ENCODE data around the gene MIDN. TPM values are rescaled to one million over a fixed set of nuclear protein-coding genes. Genes with fewer than 3 reads are reported as not detected.
A peak's percentile ranks its signal among the peaks of the same experiment; 100 is the strongest.

MIDN gene
- total and polyA plus RNA-seq, 2 experiments from 2014 or later, result 4.0 to 9.4 TPM

GRCh38 chr19:1286487-1287353, 38.3 kb downstream of the MIDN start:
- H3K4me2 ChIP-seq (ENCODE audit: unreplicated experiment), result no peak overlapping the region
- H3K79me2 ChIP-seq (ENCODE audit: insufficient read depth), result no peaks in the 10 kb centered on the region
- WGBS, 2 experiments (ENCODE audit: low coverage in 1 of 2, low lambda C conversion rate in 2 of 2, missing lambda C conversion rate in 2 of 2), result 12 to 16% methylated on average over 29 to 37 of the region's 38 CpGs
- H3K9ac ChIP-seq, result no peak overlapping the region
- H3K9me3 ChIP-seq (ENCODE audit: low read depth), result no peaks in the 10 kb centered on the region
- H3F3A ChIP-seq (ENCODE audit: insufficient read depth), result no peaks in the 10 kb centered on the region
- no peak for DNase-seq
- peaks cover 38% of the 10 kb centered on the region for H3K27me3 ChIP-seq (replicated peaks; ENCODE audit: insufficient read depth)
- no peak overlapping the region for H3K27ac ChIP-seq
- no peak overlapping the region for H2AFZ ChIP-seq
- no peaks in the 10 kb centered on the region for H3K4me1 ChIP-seq (ENCODE audit: insufficient read depth)
- H4K20me1 ChIP-seq (ENCODE audit: insufficient read depth), result no peaks in the 10 kb centered on the region
- no peak overlapping the region for H3K4me3 ChIP-seq
- H3K9me2 ChIP-seq (ENCODE audit: insufficient read depth), result no peaks in the 10 kb centered on the region
- TF ChIP-seq EZH2phosphoT487 (IDR thresholded peaks at IDR 0.05; ENCODE audit: insufficient read depth, low read depth) (0 out of 2 replicates have a peak, but pooled peaks have one; percentile 47), EZH2 (IDR thresholded peaks at IDR 0.05; ENCODE audit: insufficient read depth, poor library complexity, severe bottlenecking) (peak; percentile 96)
- in situ Hi-C loops (cut with MboI), result no loop called here
- H3K36me3 ChIP-seq (ENCODE audit: low read depth), result no peaks in the 10 kb centered on the region

- Histone ChIP-seq H3K4me2 (ENCODE audit: unreplicated experiment) (no peak overlapping the region), H4K20me1 (ENCODE audit: insufficient read depth) (no peaks in the 10 kb centered on the region), H3K4me1 (ENCODE audit: insufficient read depth) (no peaks in the 10 kb centered on the region), H3K27ac (no peak overlapping the region), H3F3A (ENCODE audit: insufficient read depth) (no peaks in the 10 kb centered on the region), H3K9me2 (ENCODE audit: insufficient read depth) (no peaks in the 10 kb centered on the region), H3K36me3 (ENCODE audit: low read depth) (no peaks in the 10 kb centered on the region), H2AFZ (no peak overlapping the region), H3K79me2 (ENCODE audit: insufficient read depth) (no peaks in the 10 kb centered on the region), H3K9me3 (ENCODE audit: low read depth) (no peaks in the 10 kb centered on the region), H3K4me3 (no peak overlapping the region), H3K9ac (no peak overlapping the region), H3K27me3 (replicated peaks; ENCODE audit: insufficient read depth) (peaks cover 47% of the 10 kb centered on the region)
- in situ Hi-C loops (cut with MboI), result no loop called here
- WGBS, 2 experiments (ENCODE audit: low coverage in 1 of 2, low lambda C conversion rate in 2 of 2, missing lambda C conversion rate in 2 of 2), result 12 to 16% methylated on average over 42 to 50 of the region's 55 CpGs
- TF ChIP-seq EZH2 (IDR thresholded peaks at IDR 0.05; ENCODE audit: insufficient read depth, poor library complexity, severe bottlenecking) (no peak), EZH2phosphoT487 (IDR thresholded peaks at IDR 0.05; ENCODE audit: insufficient read depth, low read depth) (no peak)
- DNase-seq, result peak; percentile 50
Measured at GRCh38 chr19:1287354-1288225, 39.2 kb downstream of the MIDN start.

GRCh38 chr19:1288226-1288612, 39.8 kb downstream of the MIDN start:
- in situ Hi-C loops (cut with MboI), result no loop called here
- WGBS, 2 experiments (ENCODE audit: low coverage in 1 of 2, low lambda C conversion rate in 2 of 2, missing lambda C conversion rate in 2 of 2), result 48 to 57% methylated on average over 9 to 18 of the region's 18 CpGs
- no peak overlapping the region for H2AFZ ChIP-seq

GRCh38 chr19:1288833-1289685, 40.7 kb downstream of the MIDN start:
- DNase-seq, result no peak
- Histone ChIP-seq H3K4me2 (ENCODE audit: unreplicated experiment) (no peak overlapping the region), H2AFZ (no peak overlapping the region), H3K4me1 (ENCODE audit: insufficient read depth) (no peaks in the 10 kb centered on the region), H3F3A (ENCODE audit: insufficient read depth) (no peaks in the 10 kb centered on the region), H3K79me2 (ENCODE audit: insufficient read depth) (no peaks in the 10 kb centered on the region), H3K4me3 (no peak overlapping the region), H3K9ac (no peak overlapping the region), H4K20me1 (ENCODE audit: insufficient read depth) (no peaks in the 10 kb centered on the region), H3K36me3 (ENCODE audit: low read depth) (no peaks in the 10 kb centered on the region), H3K9me3 (ENCODE audit: low read depth) (no peaks in the 10 kb centered on the region), H3K27me3 (replicated peaks; ENCODE audit: insufficient read depth) (peaks cover 48% of the 10 kb centered on the region), H3K9me2 (ENCODE audit: insufficient read depth) (no peaks in the 10 kb centered on the region), H3K27ac (no peak overlapping the region)
- in situ Hi-C loops (cut with MboI), result no loop called here
- 64 to 65% methylated on average over 40 to 41 of the region's 41 CpGs for WGBS, 2 experiments (ENCODE audit: low coverage in 1 of 2, low lambda C conversion rate in 2 of 2, missing lambda C conversion rate in 2 of 2)
- no peak for TF ChIP-seq EZH2phosphoT487 (IDR thresholded peaks at IDR 0.05; ENCODE audit: insufficient read depth, low read depth)
- no peak for TF ChIP-seq EZH2 (IDR thresholded peaks at IDR 0.05; ENCODE audit: insufficient read depth, poor library complexity, severe bottlenecking)

More at GRCh38 chr19:1288226-1288612, 39.8 kb downstream of the MIDN start:
- TF ChIP-seq EZH2 (IDR thresholded peaks at IDR 0.05; ENCODE audit: insufficient read depth, poor library complexity, severe bottlenecking) (no peak), EZH2phosphoT487 (IDR thresholded peaks at IDR 0.05; ENCODE audit: insufficient read depth, low read depth) (no peak)
- Histone ChIP-seq H3K79me2 (ENCODE audit: insufficient read depth) (no peaks in the 10 kb centered on the region), H3F3A (ENCODE audit: insufficient read depth) (no peaks in the 10 kb centered on the region), H3K36me3 (ENCODE audit: low read depth) (no peaks in the 10 kb centered on the region), H3K27ac (no peak overlapping the region), H4K20me1 (ENCODE audit: insufficient read depth) (no peaks in the 10 kb centered on the region), H3K4me2 (ENCODE audit: unreplicated experiment) (no peak overlapping the region), H3K9ac (no peak overlapping the region), H3K4me1 (ENCODE audit: insufficient read depth) (no peaks in the 10 kb centered on the region), H3K4me3 (no peak overlapping the region), H3K9me3 (ENCODE audit: low read depth) (no peaks in the 10 kb centered on the region), H3K27me3 (replicated peaks; ENCODE audit: insufficient read depth) (peaks cover 52% of the 10 kb centered on the region), H3K9me2 (ENCODE audit: insufficient read depth) (no peaks in the 10 kb centered on the region)
- DNase-seq, result no peak

All from GM23248 (cell line).